Amygdala (tissue), 56 donors: ENCODE results near the gene PAMR1.
"Not testable (repeated sequence)": the region's sequence is repeated elsewhere in the genome, so short reads cannot be mapped to it uniquely, and the experiment has no call there.

Experiments
- DNase-seq, 56 donors: peaks; one replicate each; lab custom pipeline; 2025; lab: John Stamatoyannopoulos, UW

PAMR1 gene, protein sequence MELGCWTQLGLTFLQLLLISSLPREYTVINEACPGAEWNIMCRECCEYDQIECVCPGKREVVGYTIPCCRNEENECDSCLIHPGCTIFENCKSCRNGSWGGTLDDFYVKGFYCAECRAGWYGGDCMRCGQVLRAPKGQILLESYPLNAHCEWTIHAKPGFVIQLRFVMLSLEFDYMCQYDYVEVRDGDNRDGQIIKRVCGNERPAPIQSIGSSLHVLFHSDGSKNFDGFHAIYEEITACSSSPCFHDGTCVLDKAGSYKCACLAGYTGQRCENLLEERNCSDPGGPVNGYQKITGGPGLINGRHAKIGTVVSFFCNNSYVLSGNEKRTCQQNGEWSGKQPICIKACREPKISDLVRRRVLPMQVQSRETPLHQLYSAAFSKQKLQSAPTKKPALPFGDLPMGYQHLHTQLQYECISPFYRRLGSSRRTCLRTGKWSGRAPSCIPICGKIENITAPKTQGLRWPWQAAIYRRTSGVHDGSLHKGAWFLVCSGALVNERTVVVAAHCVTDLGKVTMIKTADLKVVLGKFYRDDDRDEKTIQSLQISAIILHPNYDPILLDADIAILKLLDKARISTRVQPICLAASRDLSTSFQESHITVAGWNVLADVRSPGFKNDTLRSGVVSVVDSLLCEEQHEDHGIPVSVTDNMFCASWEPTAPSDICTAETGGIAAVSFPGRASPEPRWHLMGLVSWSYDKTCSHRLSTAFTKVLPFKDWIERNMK

DNA sequence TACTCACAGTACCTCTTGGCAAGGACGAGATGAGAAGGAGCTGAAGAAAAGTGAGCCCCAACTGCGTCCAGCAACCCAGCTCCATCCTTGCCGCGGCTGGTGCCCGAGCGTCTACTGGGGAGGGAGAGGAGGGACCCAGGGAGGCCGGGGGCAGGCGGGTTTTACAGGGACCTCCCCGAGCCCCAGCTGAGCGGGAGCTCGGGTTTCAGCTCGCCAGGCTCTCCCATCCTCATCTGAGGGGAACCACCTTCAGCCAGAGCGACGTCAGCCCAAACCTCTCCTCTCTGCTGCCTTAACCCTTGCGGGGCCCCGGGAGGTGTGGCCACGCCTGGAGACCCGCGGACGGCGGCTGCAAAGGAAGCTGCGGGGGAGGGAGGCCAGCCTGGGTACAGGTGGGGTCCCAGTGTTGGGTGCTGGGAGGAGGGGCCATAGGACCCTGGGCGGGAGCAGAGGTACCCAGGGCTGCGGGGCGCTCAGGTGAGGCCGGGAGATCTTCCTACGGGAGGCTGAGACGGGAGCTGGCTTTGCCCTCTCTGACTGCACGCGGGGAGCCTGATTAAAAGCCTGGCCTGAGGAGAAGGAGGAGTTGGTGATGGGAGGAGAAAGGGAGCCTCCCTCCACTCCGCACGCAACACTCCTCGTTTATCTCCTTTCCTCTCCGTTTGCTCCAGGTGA, at the start of gene PAMR1:
PAMR1 (minus strand) TSS at position 116 of the 675 bp plus-strand sequence; CDS start at position 85, 31 bp downstream.
- DNase-seq: peak in 16 of 56 donors; percentile 7 to 34 (median 16)

DNA sequence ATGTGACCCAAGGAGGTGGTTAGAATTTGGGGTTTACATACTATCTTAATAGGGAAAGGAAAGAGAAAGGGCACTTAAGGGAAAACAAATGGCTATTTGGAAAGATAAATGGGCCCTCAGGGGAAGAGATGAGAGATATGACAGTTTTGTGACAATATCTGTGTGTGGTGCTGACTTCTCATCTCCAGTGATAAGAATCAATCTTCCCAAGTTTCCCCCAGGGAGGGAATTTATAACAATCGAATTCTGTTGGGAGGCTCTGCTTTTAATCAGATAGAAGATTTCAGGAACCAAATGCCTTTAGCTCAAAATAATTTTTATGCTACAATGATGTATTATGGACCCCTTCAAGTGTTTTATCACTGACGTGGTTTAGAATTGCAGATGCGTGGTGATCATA, 46.3 kb upstream of the PAMR1 start:
- no peak for DNase-seq

DNA sequence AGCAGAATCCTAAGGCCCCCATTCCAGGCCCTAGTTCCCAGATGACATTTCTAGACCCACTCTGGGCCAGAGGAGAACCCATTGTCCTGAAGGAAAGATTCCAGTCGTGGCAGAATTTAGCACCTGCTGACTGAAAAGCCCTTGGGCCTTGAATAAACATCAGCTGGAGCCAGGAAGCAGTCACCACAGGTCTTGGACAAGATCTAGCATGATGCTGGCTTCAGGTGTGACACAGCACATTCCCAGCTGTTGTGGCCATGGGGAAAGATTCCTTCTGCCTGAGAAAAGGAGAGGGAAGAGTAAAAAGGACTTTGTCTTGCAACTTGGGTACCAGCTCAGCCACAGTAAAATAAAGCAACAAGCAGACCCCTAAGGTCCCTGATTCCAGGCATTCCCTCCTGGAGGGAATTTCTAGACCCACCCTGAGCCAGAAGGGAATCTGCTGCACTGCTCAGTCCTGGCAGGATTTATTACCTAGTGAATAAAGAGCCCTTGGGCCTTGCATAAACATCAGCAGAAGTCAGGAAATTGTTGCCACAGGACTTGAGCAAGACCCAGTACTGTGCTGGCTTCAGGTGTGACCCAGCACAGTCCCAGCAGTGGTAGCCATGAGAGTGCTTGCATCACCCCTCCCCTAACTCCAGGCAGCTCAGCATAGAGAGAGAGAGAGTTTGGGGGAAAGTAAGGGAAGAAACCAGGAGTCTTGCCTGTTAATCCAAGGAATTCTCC, 42.5 kb upstream of the PAMR1 start:
- DNase-seq: no peak

DNA sequence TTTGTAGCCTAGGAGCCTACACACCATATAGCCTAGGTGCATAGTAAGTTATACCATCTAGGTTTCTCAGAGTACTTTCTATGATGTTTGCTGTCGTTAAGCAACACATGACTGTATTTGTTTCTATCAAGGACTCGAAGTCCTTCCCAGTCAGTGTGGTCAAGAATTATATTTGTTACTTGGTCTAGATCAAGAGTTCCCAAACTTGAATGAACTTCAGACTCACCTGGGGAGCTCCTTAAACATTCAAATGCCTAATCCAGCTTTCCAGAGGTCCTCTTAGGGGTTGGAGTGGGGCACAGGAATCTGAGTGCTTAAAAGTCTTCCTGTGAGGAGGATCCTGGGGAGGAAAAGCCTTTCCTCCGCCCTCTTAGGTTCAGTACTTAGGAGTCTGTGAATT, 41.5 kb upstream of the PAMR1 start:
- no peak for DNase-seq

DNA sequence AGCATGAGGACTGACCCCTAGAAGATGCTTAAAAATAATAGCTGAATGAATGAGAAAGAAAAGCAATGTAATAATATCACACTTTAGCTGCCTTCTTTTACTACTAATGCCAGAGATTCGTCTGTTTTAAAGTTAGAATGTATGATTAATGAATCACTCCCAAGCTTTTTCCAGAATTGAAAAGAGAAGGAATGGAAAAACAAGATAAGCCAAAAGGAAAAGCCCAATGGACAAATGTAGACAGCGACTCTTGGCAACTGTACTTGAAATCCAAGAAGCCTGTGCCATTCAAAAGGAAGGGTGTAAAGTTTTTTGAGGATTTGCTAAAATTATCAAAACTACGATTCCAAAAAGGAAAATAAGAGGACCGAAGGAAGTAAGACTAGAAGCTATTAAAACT, 40.8 kb upstream of the PAMR1 start:
- DNase-seq: no peak

DNA sequence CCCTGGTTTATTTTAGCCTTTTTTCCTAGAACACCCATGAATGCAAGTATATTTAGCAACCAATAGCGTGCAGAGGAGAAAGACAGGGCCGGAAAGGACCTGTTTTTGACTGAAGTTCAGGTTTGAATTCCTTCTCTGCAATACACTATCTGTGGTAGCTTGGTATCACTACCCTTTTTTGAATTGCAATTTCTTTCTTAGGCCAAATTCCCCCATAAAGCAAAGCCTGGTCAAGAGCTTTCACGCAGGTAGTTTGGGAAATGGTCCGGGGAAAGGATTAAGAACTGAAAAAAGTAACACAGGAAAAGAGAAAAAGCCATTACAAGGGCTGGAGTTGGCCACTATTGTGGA, 38.8 kb upstream of the PAMR1 start:
- DNase-seq: no peak

DNA sequence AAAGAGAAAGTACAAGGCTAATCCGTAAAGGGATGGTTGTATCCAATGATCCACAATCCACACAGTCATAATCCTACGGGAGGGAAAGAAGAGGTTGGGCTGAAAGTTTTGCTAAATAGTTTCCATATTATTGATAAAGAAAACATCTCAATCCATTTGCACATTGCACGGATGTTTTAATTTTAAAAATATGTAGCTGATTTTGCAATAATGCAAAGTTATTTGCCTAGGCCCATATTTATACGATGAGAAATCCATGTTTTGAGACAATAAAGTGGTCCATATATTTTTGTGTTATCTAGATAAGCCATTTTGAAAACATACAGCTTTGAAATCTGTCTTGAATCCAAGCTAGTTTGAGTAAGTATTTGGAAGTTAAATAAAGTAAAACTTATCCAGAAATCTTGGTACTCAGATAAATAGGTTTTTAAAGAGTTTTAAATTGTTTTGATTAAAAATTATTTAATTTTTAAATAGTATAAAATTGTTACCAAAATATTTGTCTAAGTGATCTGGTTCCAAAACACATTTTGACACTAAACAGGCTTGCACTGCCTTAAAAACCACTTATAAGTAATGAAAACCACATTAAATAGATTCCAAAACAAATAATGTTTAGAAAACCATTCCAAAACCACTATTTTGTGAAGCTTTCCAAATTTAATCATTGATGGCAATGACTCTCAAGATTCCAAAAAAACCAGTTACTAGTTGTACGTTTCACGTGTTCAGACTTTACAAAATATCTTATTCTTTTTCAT, 38.2 kb upstream of the PAMR1 start:
- DNase-seq: no peak

DNA sequence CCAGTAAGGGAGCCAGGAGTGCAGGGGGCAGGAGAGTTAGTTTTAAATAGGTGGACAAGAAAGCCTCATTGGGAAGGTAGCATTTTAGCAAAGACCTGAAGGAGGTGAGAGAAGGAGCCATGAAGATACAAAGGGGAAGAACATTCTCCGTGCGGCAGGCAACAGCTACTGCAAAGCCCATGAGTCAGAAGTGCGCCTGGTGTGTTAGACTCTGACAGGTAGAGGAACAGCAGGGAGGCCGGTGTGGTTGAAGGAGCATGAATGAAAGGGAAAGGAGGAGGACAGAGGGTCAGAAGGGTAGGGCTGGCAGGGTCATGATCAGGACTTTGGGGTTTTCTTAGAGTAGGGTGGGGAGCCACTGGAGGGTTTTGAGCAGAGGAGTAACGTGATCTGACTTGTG, 34.5 kb upstream of the PAMR1 start:
- no peak for DNase-seq

DNA sequence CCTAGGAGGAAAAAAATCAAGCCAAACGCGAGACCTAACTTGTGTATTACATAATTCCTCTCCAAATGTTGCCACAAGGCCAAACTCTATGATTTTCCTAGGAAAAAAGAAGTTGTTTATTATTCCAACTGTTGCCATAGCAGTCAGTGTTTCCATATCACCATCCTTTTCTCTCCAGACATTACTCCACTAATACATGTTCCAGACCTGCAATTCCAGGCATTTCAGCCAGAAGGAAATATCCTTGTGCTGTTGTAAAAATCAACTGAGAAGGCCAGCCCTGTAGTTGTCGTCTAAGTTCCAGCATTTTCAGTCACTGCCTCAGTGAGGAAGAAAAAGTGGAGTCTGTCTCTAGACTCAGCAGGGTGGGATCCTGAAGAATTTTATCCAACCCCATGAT, 33.1 kb upstream of the PAMR1 start:
- DNase-seq: no peak

DNA sequence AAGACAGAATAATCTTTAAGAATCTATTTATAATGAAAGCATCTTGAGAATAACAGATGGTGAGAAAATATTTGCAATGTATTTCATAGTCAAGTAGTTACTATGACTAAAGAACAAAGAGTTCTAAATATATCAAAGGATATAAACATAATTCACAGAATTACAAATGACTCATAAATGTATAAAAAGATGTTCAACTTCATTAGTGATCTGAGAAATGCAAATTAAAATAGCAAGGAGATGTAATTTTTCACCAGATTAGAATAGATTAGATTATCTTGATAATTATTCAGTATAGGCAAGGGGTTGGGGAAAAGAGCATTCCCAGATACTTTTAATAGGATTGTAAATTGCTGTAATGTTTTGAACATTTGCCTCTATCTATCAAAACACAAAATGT, 30.1 kb upstream of the PAMR1 start:
- DNase-seq: no peak

DNA sequence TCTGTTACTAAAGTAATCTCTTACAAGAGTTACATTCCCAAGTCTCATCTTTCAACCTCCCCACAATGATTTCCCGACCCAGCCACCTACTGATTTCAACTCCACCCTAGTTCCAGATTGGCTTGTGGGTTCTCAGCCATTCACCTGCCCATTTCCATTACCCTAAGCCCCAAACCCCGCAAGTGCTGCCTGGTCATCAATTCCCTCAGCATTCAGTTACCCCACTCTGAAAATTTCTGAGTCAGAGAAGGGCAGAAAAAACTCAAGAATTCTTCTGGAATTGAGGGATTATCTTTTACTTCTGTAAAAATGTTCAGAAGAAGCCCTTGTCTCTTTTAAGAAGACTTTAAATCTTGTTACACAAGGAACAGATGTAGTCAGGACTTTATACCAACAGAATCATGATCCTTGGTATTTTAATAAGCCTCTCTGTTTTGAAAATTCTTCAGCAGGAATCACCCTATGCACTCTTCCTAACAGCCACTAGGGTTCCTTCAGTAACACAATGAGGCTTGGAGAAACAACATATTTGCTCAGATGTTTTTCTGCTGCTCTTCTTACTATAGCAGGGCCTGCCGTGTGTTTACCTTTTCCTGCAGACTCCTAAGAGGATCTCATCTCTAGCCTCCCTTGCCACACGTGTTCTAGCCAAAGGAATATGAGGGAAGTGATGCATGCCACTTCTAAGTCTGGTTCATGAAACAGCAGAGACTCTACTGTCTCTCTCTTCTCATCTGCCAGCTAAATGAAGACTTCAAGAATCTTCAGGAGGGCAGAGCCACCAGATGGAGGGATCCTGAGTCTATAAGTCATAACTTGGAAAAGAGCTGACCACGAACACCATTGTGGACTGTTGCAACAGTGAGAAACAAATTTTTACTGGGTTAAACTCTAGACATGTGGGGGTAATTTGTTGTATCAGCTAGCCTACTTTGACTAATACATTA, 29.3 kb upstream of the PAMR1 start:
- DNase-seq: no peak

DNA sequence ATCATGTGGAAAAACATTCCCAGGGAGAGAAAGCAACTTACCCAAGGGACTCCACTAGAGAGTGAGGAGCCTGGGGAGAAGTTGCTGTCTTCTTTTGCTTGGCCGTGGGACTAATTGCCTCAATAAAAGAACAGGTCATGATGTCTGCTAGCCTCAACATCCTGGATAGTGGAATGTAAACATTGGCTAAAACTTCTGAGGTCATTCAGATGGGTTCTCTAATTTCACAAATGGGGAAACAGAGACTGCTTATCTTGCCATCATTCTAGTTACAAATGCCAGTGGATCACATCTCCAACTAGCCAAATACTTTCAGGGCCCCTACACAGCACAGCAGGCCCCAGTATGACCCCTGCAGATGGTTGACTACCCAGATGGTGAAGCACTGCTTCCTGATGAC, 28.4 kb upstream of the PAMR1 start:
- no peak for DNase-seq

DNA sequence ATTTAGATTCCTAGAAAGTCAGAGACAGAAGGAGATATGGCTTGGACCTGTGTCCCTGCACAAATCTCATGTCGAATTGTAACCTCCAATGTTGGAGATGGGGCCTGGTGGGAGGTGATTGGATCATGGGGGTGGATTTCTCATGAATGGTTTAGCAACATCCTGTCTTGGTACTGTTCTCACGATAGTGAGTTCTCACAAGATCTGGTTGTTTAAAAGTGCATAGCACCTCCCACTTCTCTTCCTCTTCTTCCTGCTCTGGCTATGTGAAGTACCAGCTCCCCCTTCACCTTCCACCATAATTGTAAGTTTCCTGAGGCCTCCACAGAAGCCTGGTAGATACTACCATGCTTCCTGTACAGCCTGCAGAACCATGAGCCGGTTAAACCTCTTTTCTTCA, 27.6 kb upstream of the PAMR1 start:
- no peak for DNase-seq

DNA sequence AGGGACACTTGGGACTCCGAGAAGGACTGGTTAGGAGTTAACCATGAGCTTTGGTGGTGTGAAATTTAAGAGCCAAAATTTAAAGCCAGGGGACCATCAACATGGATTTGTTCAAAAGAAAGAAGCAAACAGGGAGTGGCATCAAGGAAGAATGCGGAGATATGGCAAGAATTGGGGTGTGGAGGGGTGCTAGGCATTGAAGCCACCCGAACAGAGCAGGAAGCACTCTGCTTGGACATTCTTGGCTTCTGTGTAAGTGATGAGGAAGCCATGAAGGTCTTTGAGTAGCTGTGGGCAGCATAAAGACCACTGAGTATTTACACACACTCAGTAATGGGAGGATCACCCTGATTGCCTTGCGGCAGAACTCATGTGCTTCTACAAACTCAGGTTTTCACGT, 27.2 kb upstream of the PAMR1 start:
- DNase-seq: no peak

DNA sequence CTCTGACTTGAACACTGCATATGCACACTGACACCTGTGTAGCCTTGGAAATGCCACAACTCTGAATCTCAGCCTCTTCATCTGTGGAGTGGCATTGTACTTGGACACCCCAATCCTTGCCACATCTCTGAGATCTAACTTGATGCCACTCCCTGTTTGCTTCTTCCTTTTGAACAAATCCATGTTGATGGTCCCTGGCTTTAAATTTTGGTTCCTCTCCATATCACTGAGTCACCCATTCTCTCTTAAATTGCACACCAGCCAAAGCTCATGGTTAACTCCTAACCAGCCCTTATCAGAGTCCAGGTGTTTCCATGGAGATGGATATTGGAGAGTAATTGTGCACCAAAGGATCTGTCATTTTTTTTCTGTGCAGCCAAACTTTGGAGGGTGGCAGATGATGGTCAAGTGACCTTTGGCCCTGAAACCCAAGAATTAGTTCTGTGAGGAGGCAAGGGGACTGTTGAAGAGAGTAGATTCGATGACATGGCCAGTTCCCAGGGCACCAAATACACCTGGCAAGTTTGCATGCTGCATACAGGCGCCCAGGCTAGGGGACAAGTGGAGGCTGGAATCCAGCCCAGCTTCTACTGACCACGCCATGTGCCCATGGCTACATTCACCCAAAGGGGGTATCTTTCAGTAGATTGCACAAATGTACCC, 25.1 kb upstream of the PAMR1 start:
- no peak for DNase-seq

DNA sequence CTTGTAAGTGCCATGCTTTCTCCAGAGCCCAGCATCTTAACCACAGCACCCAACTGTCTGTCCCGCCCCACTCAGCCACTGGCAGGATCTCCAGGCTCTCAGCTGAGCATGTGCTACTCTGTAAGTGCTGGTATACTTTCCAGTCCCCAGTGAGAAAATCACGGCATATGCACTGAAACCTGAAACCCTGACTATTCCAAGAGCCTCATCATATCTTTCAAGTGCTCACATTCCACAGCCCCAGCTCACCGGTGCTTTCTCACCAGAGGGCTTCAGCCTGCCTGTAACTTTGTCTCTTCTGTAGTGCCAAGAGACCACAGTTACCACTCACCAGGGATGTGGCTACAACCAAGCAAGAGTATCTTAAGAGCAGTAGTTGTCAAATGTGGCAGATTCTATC, 24.4 kb upstream of the PAMR1 start:
- DNase-seq: no peak

DNA sequence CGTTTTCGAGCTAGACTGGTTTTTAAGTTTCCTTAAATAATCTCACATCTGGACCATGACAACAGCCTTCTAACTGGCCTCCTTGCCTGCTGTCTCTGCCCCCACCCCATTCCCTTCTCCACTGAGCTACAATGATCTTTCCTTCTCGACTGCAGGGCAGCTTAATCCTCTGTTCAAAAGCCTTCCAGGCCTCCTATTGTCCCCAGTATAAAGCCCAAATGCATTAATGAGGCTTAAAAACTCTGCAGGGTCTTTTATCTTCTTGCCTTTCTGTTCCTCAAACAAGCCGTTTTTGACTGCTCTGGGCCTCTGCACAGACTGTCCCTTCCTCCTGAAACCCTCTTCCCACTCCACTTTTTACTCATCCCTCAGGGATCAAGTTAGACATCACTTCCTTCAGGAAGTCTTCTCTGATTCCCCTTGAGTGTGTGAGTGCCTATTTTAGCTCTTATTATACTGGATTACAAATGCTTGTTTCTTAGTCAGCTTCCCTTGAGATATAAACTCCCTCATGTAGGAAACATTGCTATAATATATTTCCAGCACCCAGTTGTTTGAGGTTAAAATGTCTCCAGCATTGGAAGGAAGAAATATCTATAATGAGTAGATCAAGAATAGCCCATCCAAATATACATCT, 23.6 kb upstream of the PAMR1 start:
- DNase-seq: no peak

DNA sequence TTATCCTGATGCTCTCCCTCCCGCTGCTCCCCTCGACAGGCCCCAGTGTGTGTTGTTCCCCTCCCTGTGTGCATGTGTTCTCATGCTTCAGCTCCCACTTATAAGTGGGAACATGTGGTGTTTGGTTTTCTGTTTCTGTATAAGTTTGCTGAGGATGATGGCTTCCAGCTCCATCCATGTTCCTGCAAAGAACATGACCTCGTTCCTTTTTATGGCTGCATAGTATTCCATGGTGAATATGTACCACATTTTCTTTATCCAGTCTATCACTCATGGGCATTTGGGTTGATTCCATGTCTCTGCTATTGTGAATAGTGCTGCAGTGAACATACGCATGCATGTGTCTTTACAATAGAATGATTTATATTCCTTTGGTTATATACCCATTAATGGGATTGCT, 22.6 kb upstream of the PAMR1 start:
- not testable (repeated sequence) for DNase-seq
